Breast epithelium (tissue), 4 donors: ENCODE data around the gene DDC. TPM values are rescaled to one million over a fixed set of nuclear protein-coding genes. Genes with fewer than 3 reads are reported as not detected.
"Not testable (repeated sequence)": the region's sequence is repeated elsewhere in the genome, so short reads cannot be mapped to it uniquely, and the experiment has no call there.

ENCODE experiments used
- DNase-seq, 2 donors: peaks; one replicate each; pipeline ENCODE4 v3.0.0-alpha.2; 2019; ENCODE audit warnings: low spot score in 2 of 2
- H3K27ac ChIP-seq, 2 donors: fragments of 200-600 bp; sonication (generic) in 1 of 2; one replicate each; pipeline ENCODE4 v1.5.1; 2016 to 2019; ENCODE audit warnings: mild to moderate bottlenecking in 1 of 2
- H3K27me3 ChIP-seq, 2 donors: fragments of 200-600 bp; sonication (generic) in 1 of 2; one replicate each; pipeline versions ENCODE4 v1.5.1 to v1.6.0; 2017 to 2019; ENCODE audit warnings: control low read depth in 1 of 2, mild to moderate bottlenecking in 1 of 2
- H3K36me3 ChIP-seq: fragments of 200-600 bp; one replicate; pipeline ENCODE4 v1.5.1; 2019
- H3K4me1 ChIP-seq, 2 donors: fragments of 200-600 bp; sonication (generic); one replicate each; pipeline ENCODE4 v1.5.1; 2016 to 2019; ENCODE audit warnings: control low read depth in 1 of 2
- H3K4me3 ChIP-seq, 3 donors: fragments of 200-600 bp; sonication (generic); 1 replicate in 2 of 3; 2 replicates in 1 of 3; pipeline ENCODE4 v1.5.1; 2016 to 2019; ENCODE audit warnings: mild to moderate bottlenecking in 3 of 3, moderate library complexity in 2 of 3
- H3K9me3 ChIP-seq, 2 donors: fragments of 200-600 bp; sonication (generic) in 1 of 2; one replicate each; pipeline ENCODE4 v1.5.1; 2016 to 2019; ENCODE audit warnings: control low read depth in 1 of 2
- CTCF ChIP-seq, 3 donors: fragments of 450-650 bp; IDR thresholded peaks; one replicate each; pipeline ENCODE4 v1.5.1; 2016 to 2017; ENCODE audit warnings: antibody characterized with exemption in 3 of 3, mild to moderate bottlenecking in 3 of 3, moderate library complexity in 3 of 3
- POLR2A ChIP-seq: fragments of 450-650 bp; IDR thresholded peaks from one replicate; pipeline ENCODE4 v1.6.1; 2016; ENCODE audit warnings: antibody characterized with exemption, mild to moderate bottlenecking, moderate library complexity
- POLR2AphosphoS5 ChIP-seq, 3 donors: sonication (generic); formaldehyde crosslinking; IDR thresholded peaks; one replicate each; pipeline ENCODE4 v1.6.1; 2017; ENCODE audit warnings: antibody characterized with exemption in 3 of 3
- intact Hi-C: fragments of 100-400 bp; cut with DNase I; formaldehyde crosslinking; loops from one replicate; pipeline ENCODE4 v1.15.1; 2023; ENCODE audit warnings: low total_unique reads
- total RNA-seq, 3 donors: library from RNA; depleted of rRNA; stranded (reverse); fragments of >200 nt; gene quantifications; one replicate each; pipeline ENCODE4 v1.1.0, GENCODE V29; 2016

DDC gene
- total RNA-seq, 3 donors from 2014 or later: 0.29 to 0.33 TPM; not detected in 1

GRCh38 chr7:50529093-50529862, 35.9 kb downstream of the DDC start:
- intact Hi-C loops: no loop called here
- no peaks in the 10 kb centered on the region for H3K4me1 ChIP-seq
- DNase-seq: no peak
- no peaks in the 10 kb centered on the region for H3K36me3 ChIP-seq
- no peak overlapping the region for H3K27ac ChIP-seq
- H3K4me3 ChIP-seq: no peak overlapping the region
- no peaks in the 10 kb centered on the region for H3K27me3 ChIP-seq
- no peaks in the 10 kb centered on the region for H3K9me3 ChIP-seq
- TF ChIP-seq CTCF (IDR thresholded peaks at IDR 0.05) (no peak), POLR2AphosphoS5 (IDR thresholded peaks at IDR 0.05) (no peak), POLR2A (no peak)

GRCh38 chr7:50528266-50529092, 36.7 kb downstream of the DDC start:
- H3K27me3 ChIP-seq: no peaks in the 10 kb centered on the region
- no peaks in the 10 kb centered on the region for H3K9me3 ChIP-seq
- no peaks in the 10 kb centered on the region for H3K4me1 ChIP-seq
- H3K27ac ChIP-seq: no peak overlapping the region
- DNase-seq: no peak
- H3K4me3 ChIP-seq: no peak overlapping the region
- intact Hi-C loops: no loop called here
- H3K36me3 ChIP-seq: no peaks in the 10 kb centered on the region
- TF ChIP-seq POLR2AphosphoS5 (IDR thresholded peaks at IDR 0.05) (no peak), CTCF (IDR thresholded peaks at IDR 0.05) (no peak), POLR2A (no peak)

- H3K27me3 ChIP-seq, DNase-seq, intact Hi-C loops: not testable (repeated sequence)
These were observed 45.9 kb downstream of the DDC start for GRCh38 chr7:50519350-50519749.

GRCh38 chr7:50513166-50513871, 51.9 kb downstream of the DDC start:
- TF ChIP-seq POLR2A (no peak), CTCF (IDR thresholded peaks at IDR 0.05) (no peak), POLR2AphosphoS5 (IDR thresholded peaks at IDR 0.05) (no peak)
- DNase-seq: no peak
- Histone ChIP-seq H3K9me3 (no peaks in the 10 kb centered on the region), H3K4me1 (no peaks in the 10 kb centered on the region), H3K27ac (no peak overlapping the region), H3K36me3 (no peaks in the 10 kb centered on the region), H3K4me3 (no peak overlapping the region), H3K27me3 (no peaks in the 10 kb centered on the region)
- intact Hi-C loops: no loop called here

More at GRCh38 chr7:50519350-50519749, 45.9 kb downstream of the DDC start:
- H3K36me3 ChIP-seq, H3K9me3 ChIP-seq, H3K27ac ChIP-seq, H3K4me3 ChIP-seq, H3K4me1 ChIP-seq: not testable (repeated sequence)

GRCh38 chr7:50512384-50512783, 52.8 kb downstream of the DDC start:
- Histone ChIP-seq H3K9me3 (no peaks in the 10 kb centered on the region), H3K4me1 (no peaks in the 10 kb centered on the region), H3K27ac (no peak overlapping the region), H3K4me3 (no peak overlapping the region), H3K36me3 (no peaks in the 10 kb centered on the region), H3K27me3 (no peaks in the 10 kb centered on the region)
- intact Hi-C loops: no loop called here
- no peak for TF ChIP-seq POLR2AphosphoS5 (IDR thresholded peaks at IDR 0.05)
- no peak for TF ChIP-seq CTCF (IDR thresholded peaks at IDR 0.05)
- no peak for TF ChIP-seq POLR2A
- DNase-seq: no peak
